Measurements from ENCODE around the gene EML6. TPM values are rescaled to one million over a fixed set of nuclear protein-coding genes. Genes with fewer than 3 reads are reported as not detected.

EML6 gene
- total and polyA plus RNA-seq, 2 of the 13 experiments (the other 11 are each of a cell fraction or from before 2014, with no cell fraction given) = 17.2 to 32.4 TPM

- Histone ChIP-seq H3K79me2 (ENCODE audit: insufficient read depth, low read length) (peaks cover 93% of the 10 kb centered on the region), H3K36me3 (replicated peaks in 1 of 2; ENCODE audit: control insufficient read depth in 1 of 2, insufficient read depth in 2 of 2, low read length in 2 of 2) (no peaks in the 10 kb centered on the region), H3K4me3 (replicated peaks in 1 of 3; ENCODE audit: insufficient read depth in 1 of 3, low read depth in 2 of 3, low read length in 3 of 3) (no peak overlapping the region), H3K4me2 (ENCODE audit: low read depth, low read length) (no peak overlapping the region), H3K9me3 (ENCODE audit: low read length) (no peaks in the 10 kb centered on the region), H3K27ac (ENCODE audit: extremely low read length, insufficient read depth, low read length) (no peak overlapping the region), H3K4me1 (ENCODE audit: insufficient read depth, low read length) (no peaks in the 10 kb centered on the region; the same call in 1 of the 2 replicates), H4K20me1 (ENCODE audit: insufficient read depth, low read length) (peaks cover 17% of the 10 kb centered on the region), H3K9ac (ENCODE audit: insufficient read depth, low read depth, low read length) (no peak overlapping the region), H2AFZ (ENCODE audit: low read length) (no peak overlapping the region), H3K27me3 (ENCODE audit: control insufficient read depth in 1 of 2, insufficient read depth in 2 of 2, low read length in 2 of 2) (no peaks in the 10 kb centered on the region)
- in situ Hi-C loops (cut with HindIII; ENCODE audit: extremely low pct_ligation_motif_present, low pct_unique_long_range_greater_than_20kb) (no loop called here), intact Hi-C loops (cut with micrococcal nuclease; ENCODE audit: unreplicated experiment) (no loop called here)
- TF ChIP-seq ZNF468 (CRISPR knock-in tag; IDR thresholded peaks at IDR 0.05) (no peak), YEATS2 (CRISPR knock-in tag; IDR thresholded peaks at IDR 0.05; ENCODE audit: borderline replicate concordance) (no peak), ZNF572 (CRISPR knock-in tag; IDR thresholded peaks at IDR 0.05) (no peak), YY1 (IDR thresholded peaks at IDR 0.05; ENCODE audit: insufficient read depth, insufficient replicate concordance, low read depth, low read length) (no peak), DMTF1 (CRISPR knock-in tag; IDR thresholded peaks at IDR 0.05) (no peak), ZNF619 (CRISPR knock-in tag; IDR thresholded peaks at IDR 0.05) (no peak), ZNF768 (CRISPR knock-in tag; IDR thresholded peaks at IDR 0.05) (no peak), ZNF780A (CRISPR knock-in tag; IDR thresholded peaks at IDR 0.05) (no peak), ZBTB37 (CRISPR knock-in tag; IDR thresholded peaks at IDR 0.05) (no peak)
- BruUV-seq (replicated peaks) = no TSS peak
- ATAC-seq (no peak), DNase-seq (ENCODE audit: low spot score) (no peak), FAIRE-seq (no peak)
- CTCF ChIA-PET (ENCODE audit: low intra/inter-chr PET ratio, low total read pairs) = no interaction called here
- 98% methylated on average over 3 of the region's 3 CpGs for WGBS (ENCODE audit: low lambda C conversion rate)
- POLR2A ChIA-PET = no interaction called here
Measured at GRCh38 chr2:54995553-54995952, 272.1 kb downstream of the EML6 start.
